H1 (cell line): ENCODE results near the gene PRKAR1B. TPM values are rescaled to one million over a fixed set of nuclear protein-coding genes. Genes with fewer than 3 reads are reported as not detected.

Experiments used
- CTCF ChIA-PET: fragments of 300-600 bp; sonication (Branson Sonifier 250); formaldehyde crosslinking; loops from one replicate; lab custom pipeline; 2021; ENCODE audit not compliant: partially characterized antibody; lab: Charles Lee
- POLR2A ChIA-PET: fragments of 300-600 bp; sonication (Branson Sonifier 250); formaldehyde crosslinking; loops from one replicate; lab custom pipeline; 2021; ENCODE audit warnings: inconsistent platforms; ENCODE audit not compliant: partially characterized antibody; lab: Charles Lee
- DNase-seq, 2 experiments: peaks; one replicate each; pipeline versions ENCODE4 v3.0.0 to v3.0.0-alpha.2; 2010 to 2022; ENCODE audit warnings: low spot score in 2 of 2, low read depth in 1 of 2, mixed read lengths in 1 of 2
- FAIRE-seq: peaks from 2 replicates; lab custom pipeline; 2011; peaks lifted over from hg19 to GRCh38; lab: Jason Lieb, UNC
- H2AFZ ChIP-seq: 2 replicates; pipeline ENCODE4 v1.8.1; 2012; ENCODE audit warnings: low read length, inconsistent platforms
- H2AK5ac ChIP-seq: 2 replicates; pipeline ENCODE4 v1.6.1; 2013; ENCODE audit warnings: low read depth, low read length
- H2BK120ac ChIP-seq: replicated peaks from 2 replicates; pipeline ENCODE3; 2013; ENCODE audit warnings: low read depth, low read length, inconsistent platforms
- H2BK12ac ChIP-seq: 2 replicates; pipeline ENCODE4 v1.6.1; 2013; ENCODE audit warnings: low read depth, low read length
- H2BK15ac ChIP-seq: 2 replicates; pipeline ENCODE4 v1.6.1; 2013; ENCODE audit warnings: low read length
- H2BK20ac ChIP-seq: 2 replicates; pipeline ENCODE4 v1.6.1; 2013; ENCODE audit warnings: low read length
- H2BK5ac ChIP-seq: 2 replicates; pipeline ENCODE4 v1.6.1; 2013; ENCODE audit warnings: low read depth, low read length
- H3K14ac ChIP-seq: 2 replicates; pipeline ENCODE4 v1.6.1; 2013; ENCODE audit warnings: inconsistent platforms; ENCODE audit not compliant: insufficient read length
- H3K18ac ChIP-seq: 2 replicates; pipeline ENCODE4 v1.6.1; 2013; ENCODE audit warnings: low read length; ENCODE audit errors: extremely low read depth
- H3K23ac ChIP-seq: 2 replicates; pipeline ENCODE4 v1.6.1; 2013; ENCODE audit warnings: inconsistent platforms; ENCODE audit not compliant: insufficient read length
- H3K23me2 ChIP-seq: 2 replicates; pipeline ENCODE4 v1.6.1; 2013; ENCODE audit warnings: low read depth, low read length
- H3K27ac ChIP-seq: 2 replicates; pipeline ENCODE4 v1.6.1; 2011; ENCODE audit warnings: low read depth, low read length, inconsistent platforms
- H3K27me3 ChIP-seq, 4 experiments: replicated peaks in 1 of 4; 1 replicate in 1 of 4; 2 replicates in 3 of 4; pipeline versions ENCODE4 v1.6.1 to v1.8.1; 2011 to 2013; ENCODE audit warnings: low read length in 3 of 4, mild to moderate bottlenecking in 3 of 4, inconsistent platforms in 2 of 4, mixed read lengths in 2 of 4, moderate library complexity in 1 of 4; ENCODE audit not compliant: control insufficient read depth in 3 of 4, insufficient read depth in 3 of 4; ENCODE audit errors: extremely low read depth in 1 of 4
- H3K36me3 ChIP-seq, 4 experiments: 2 replicates each; pipeline versions ENCODE4 v1.6.1 to v1.8.1; 2011 to 2013; ENCODE audit warnings: mild to moderate bottlenecking in 4 of 4, low read length in 3 of 4, moderate library complexity in 2 of 4, control low read depth in 1 of 4, inconsistent platforms in 1 of 4; ENCODE audit not compliant: insufficient read depth in 4 of 4, control insufficient read depth in 2 of 4
- H3K4ac ChIP-seq: replicated peaks from 2 replicates; pipeline ENCODE3; 2013; ENCODE audit warnings: low read length, low read depth, mixed read lengths, inconsistent platforms; ENCODE audit not compliant: insufficient read length
- H3K4me1 ChIP-seq, 4 experiments: replicated peaks in 1 of 4; 1 replicate in 1 of 4; 2 replicates in 3 of 4; pipeline versions ENCODE4 v1.6.1 to v1.8.1; 2011 to 2013; ENCODE audit warnings: low read length in 3 of 4, inconsistent platforms in 2 of 4, mixed read lengths in 1 of 4; ENCODE audit not compliant: insufficient read depth in 4 of 4, control insufficient read depth in 3 of 4
- H3K4me2 ChIP-seq, 2 experiments: 2 replicates each; pipeline versions ENCODE4 v1.6.1 to v1.8.1; 2011 to 2013; ENCODE audit warnings: low read depth in 2 of 2, low read length in 2 of 2, control low read depth in 1 of 2, inconsistent platforms in 1 of 2, mild to moderate bottlenecking in 1 of 2; ENCODE audit not compliant: insufficient read depth in 1 of 2
- H3K4me3 ChIP-seq, 4 experiments: fragments of 200-600, 300-600 bp in 1 of 4; sonication (generic), shearing (Covaris generic), sonication (Bioruptor Twin) in 1 of 4; 2 replicates each; pipeline versions ENCODE4 v1.5.1 to v1.8.1; 2011 to 2016; ENCODE audit warnings: low read length in 4 of 4, low read depth in 3 of 4, control low read depth in 2 of 4, inconsistent platforms in 2 of 4, mild to moderate bottlenecking in 2 of 4, mixed read lengths in 1 of 4, moderate library complexity in 1 of 4; ENCODE audit not compliant: insufficient read depth in 2 of 4; ENCODE audit errors: extremely low read depth in 1 of 4
- H3K56ac ChIP-seq: replicated peaks from 2 replicates; pipeline ENCODE3; 2013; ENCODE audit warnings: low read depth, mild to moderate bottlenecking, mixed read lengths, low read length, inconsistent platforms; ENCODE audit not compliant: insufficient read length
- H3K79me1 ChIP-seq: 2 replicates; pipeline ENCODE4 v1.6.1; 2013; ENCODE audit warnings: low read depth, low read length, control low read depth
- H3K79me2 ChIP-seq, 2 experiments: 2 replicates each; pipeline versions ENCODE4 v1.6.1 to v1.8.1; 2012 to 2013; ENCODE audit warnings: low read length in 2 of 2, mild to moderate bottlenecking in 2 of 2, inconsistent platforms in 1 of 2; ENCODE audit not compliant: insufficient read depth in 2 of 2, control insufficient read depth in 1 of 2
- H3K9ac ChIP-seq, 4 experiments: replicated peaks in 1 of 4; 1 replicate in 1 of 4; 2 replicates in 3 of 4; pipeline versions ENCODE4 v1.6.1 to v1.8.1; 2011 to 2013; ENCODE audit warnings: low read depth in 3 of 4, low read length in 3 of 4, control low read depth in 2 of 4, mild to moderate bottlenecking in 2 of 4, moderate library complexity in 2 of 4, inconsistent platforms in 1 of 4; ENCODE audit errors: extremely low read depth in 1 of 4
- H3K9me3 ChIP-seq, 2 experiments: 2 replicates each; pipeline versions ENCODE4 v1.6.1 to v1.8.1; 2012 to 2013; ENCODE audit warnings: mild to moderate bottlenecking in 2 of 2, moderate library complexity in 2 of 2, control low read depth in 1 of 2, inconsistent platforms in 1 of 2, low read depth in 1 of 2, low read length in 1 of 2, mixed read lengths in 1 of 2; ENCODE audit not compliant: insufficient read depth in 2 of 2
- H4K20me1 ChIP-seq, 2 experiments: replicated peaks in 1 of 2; 2 replicates each; pipeline versions ENCODE3 to v1.8.1; 2011 to 2013; ENCODE audit warnings: inconsistent platforms in 2 of 2, low read length in 2 of 2, mild to moderate bottlenecking in 1 of 2; ENCODE audit not compliant: insufficient read depth in 2 of 2, control insufficient read depth in 1 of 2
- H4K5ac ChIP-seq: 2 replicates; pipeline ENCODE4 v1.6.1; 2013; ENCODE audit warnings: low read length, low read depth, mixed read lengths, inconsistent platforms; ENCODE audit not compliant: insufficient read length
- H4K8ac ChIP-seq: 2 replicates; pipeline ENCODE4 v1.8.0; 2013; ENCODE audit warnings: mild to moderate bottlenecking, moderate library complexity, low read length, inconsistent platforms; ENCODE audit not compliant: insufficient read depth; ENCODE audit errors: extremely low read depth
- H4K91ac ChIP-seq: replicated peaks from 2 replicates; pipeline ENCODE3; 2013; ENCODE audit warnings: low read length, mixed read lengths, inconsistent platforms; ENCODE audit not compliant: insufficient read length
- RBBP5 ChIP-seq: IDR thresholded peaks from 2 replicates; pipeline ENCODE4 v1.7.1; 2012; ENCODE audit warnings: low read depth, mild to moderate bottlenecking, inconsistent platforms, low read length, moderate library complexity, borderline replicate concordance
- SUZ12 ChIP-seq: fragments of 200-600 bp; sonication (generic); IDR thresholded peaks from 2 replicates; pipeline ENCODE4 v1.6.1; 2012; ENCODE audit warnings: mild to moderate bottlenecking, inconsistent platforms, low read length, moderate library complexity, mixed read lengths
- TEAD4 ChIP-seq: IDR thresholded peaks from 2 replicates; pipeline ENCODE4 v1.6.1; 2012; ENCODE audit warnings: low read depth, low read length, inconsistent platforms, mixed read lengths
- WGBS, 2 experiments: shearing (Covaris generic) in 1 of 2; methylation state at CpG; one replicate each; pipeline versions ENCODE4 v1.1.6 to v1.1.7; 2013 to 2015; ENCODE audit warnings: low lambda C conversion rate in 2 of 2, mixed read lengths in 2 of 2, inconsistent platforms in 1 of 2, low coverage in 1 of 2, missing lambda C conversion rate in 1 of 2; ENCODE audit not compliant: insufficient replicate concordance in 2 of 2, insufficient coverage in 1 of 2, insufficient read length in 1 of 2; ENCODE audit errors: extremely low coverage in 1 of 2, missing lambda C conversion rate in 1 of 2; 5-methylcytosine and 5-hydroxymethylcytosine counted together
- polyA plus RNA-seq, 7 experiments: library from polyadenylated mRNA; depleted of rRNA in 3 of 7; stranded (reverse) in 5 of 7; unstranded in 2 of 7; fragments of >200 nt in 5 of 7; fragments of 200-250 nt in 2 of 7; gene quantifications; 1 replicate in 5 of 7; 2 replicates in 1 of 7; 4 replicates in 1 of 7; pipeline versions ENCODE4 v1.2.1 to v1.2.3, GENCODE V29; 2011 to 2013; ENCODE audit warnings: missing spikeins in 2 of 7, mixed read lengths in 2 of 7
- total RNA-seq: library from RNA; stranded (reverse); fragmentation: NEBNext Ultra II Directional; extraction: Animal tissue kit (Norgen Biotek cat#: 25700); gene quantifications from 2 replicates; pipeline ENCODE4 v1.2.1, GENCODE V29; 2021

The PRKAR1B gene
- total and polyA plus RNA-seq, 2 of the 8 experiments (the other 6 are each of a cell fraction or from before 2014, with no cell fraction given), result 12.3 to 55.7 TPM

- ChIA-PET POLR2A (no interaction called here), CTCF (interaction anchor here (0.6 kb wide), 1 partner anchor 143 kb away, joined by 3 read pairs; no protein-coding TSS in a partner anchor)
- Histone ChIP-seq H3K27ac (no peak overlapping the region), H3K4me3 (no peak overlapping the region), H2BK12ac (no peak overlapping the region), H2AFZ (no peak overlapping the region), H3K14ac (no peak overlapping the region), H2BK20ac (no peak overlapping the region), H3K9ac (no peak overlapping the region), H4K20me1 (no peaks in the 10 kb centered on the region), H3K4me1 (no peaks in the 10 kb centered on the region), H3K4me2 (no peak overlapping the region), H3K9me3 (0 out of 4 replicates have a peak, but pooled peaks cover 0 to 4% of the 10 kb centered on the region in 2 experiments), H2BK15ac (no peak overlapping the region), H3K23me2 (no peaks in the 10 kb centered on the region), H2AK5ac (no peak overlapping the region), H3K4ac (no peak overlapping the region), H2BK5ac (no peak overlapping the region; the same call in 1 of the 2 replicates), H3K79me1 (no peaks in the 10 kb centered on the region; the same call in 1 of the 2 replicates), H2BK120ac (no peak overlapping the region), H3K36me3 (peaks cover 2 to 43% (median 12%) of the 10 kb centered on the region in 4 experiments; a peak in 6 of 8 replicates), H4K5ac (no peak overlapping the region), H4K8ac (no peak overlapping the region), H3K18ac (no peak overlapping the region), H3K56ac (no peak overlapping the region), H3K79me2 (no peaks in the 10 kb centered on the region), H4K91ac (no peak overlapping the region), H3K23ac (no peak overlapping the region), H3K27me3 (no peaks in the 10 kb centered on the region)
- DNase-seq (no peak), FAIRE-seq (no peak)
- TF ChIP-seq TEAD4 (no peak), SUZ12 (no peak), RBBP5 (no peak)
- WGBS, 2 experiments, result 90% methylated on average over 19 of the region's 40 CpGs; no CpG with 5 or more reads in 1 of the 2 experiments
These were observed 50.7 kb downstream of the PRKAR1B start for GRCh38 chr7:676246-676971.
